Mesenteric fat pad (tissue), 1 donor: ENCODE measurements around the gene FUZ. TPM values are rescaled to one million over a fixed set of nuclear protein-coding genes. Genes with fewer than 3 reads are reported as not detected.

Experiments
- DNase-seq: peaks from one replicate; pipeline ENCODE4 v3.0.0-alpha.2; 2020; ENCODE audit warnings: low spot score
- total RNA-seq: library from RNA; stranded (reverse); fragmentation: NEBNext Ultra II Directional; extraction: Animal tissue kit (Norgen Biotek cat#: 25700); gene quantifications from one replicate; pipeline ENCODE4 v1.2.1, GENCODE V29; 2021
- donor health status: DM: yes; HTN: yes; CAD: no.

The FUZ gene
- total RNA-seq, 1 donor from 2014 or later = 12.7 TPM

GRCh38 chr19:49786376-49786820 is 26.7 kb downstream of the FUZ start:
- no peak for DNase-seq

GRCh38 chr19:49782515-49782914 is 30.6 kb downstream of the FUZ start:
- DNase-seq = no peak

- DNase-seq = no peak
These were observed 31.7 kb downstream of the FUZ start for GRCh38 chr19:49781394-49781793.

GRCh38 chr19:49780861-49781260 is 32.2 kb downstream of the FUZ start:
- no peak for DNase-seq

- DNase-seq = no peak
These were observed 33.1 kb downstream of the FUZ start for GRCh38 chr19:49779731-49780555.

- no peak for DNase-seq
These were observed 36.7 kb downstream of the FUZ start for GRCh38 chr19:49776371-49776764.

GRCh38 chr19:49775742-49776370 is 37.2 kb downstream of the FUZ start:
- DNase-seq = no peak

- no peak for DNase-seq
These were observed 38.1 kb downstream of the FUZ start for GRCh38 chr19:49774969-49775368.

- DNase-seq = no peak
These were observed 39.3 kb downstream of the FUZ start for GRCh38 chr19:49773663-49774350.

GRCh38 chr19:49772850-49773432 is 40.2 kb downstream of the FUZ start:
- DNase-seq = no peak

GRCh38 chr19:49771674-49772139 is 41.4 kb downstream of the FUZ start:
- DNase-seq = no peak

- no peak for DNase-seq
These were observed 42.6 kb downstream of the FUZ start for GRCh38 chr19:49770529-49770928.

GRCh38 chr19:49767967-49768581 is 45.0 kb downstream of the FUZ start:
- no peak for DNase-seq

GRCh38 chr19:49767381-49767780 is 45.7 kb downstream of the FUZ start:
- no peak for DNase-seq

GRCh38 chr19:49766930-49767299 is 46.2 kb downstream of the FUZ start, which contains the start of gene AP2A1:
Gene AP2A1, plus strand, starts transcription at chr19:49767001. Its CDS starts 133 bp downstream, at chr19:49767134.
- no peak for DNase-seq

- peak; percentile 100 for DNase-seq
These were observed 46.8 kb downstream of the FUZ start for GRCh38 chr19:49766007-49766929.

- DNase-seq = no peak
These were observed 48.8 kb downstream of the FUZ start for GRCh38 chr19:49764341-49764740.

GRCh38 chr19:49763230-49763629 is 49.9 kb downstream of the FUZ start, which contains the start of gene TSKS:
Gene TSKS, minus strand, starts transcription at chr19:49763306. Its CDS starts 59 bp downstream, at chr19:49763247.
- DNase-seq = no peak

- DNase-seq = no peak
These were observed 51.3 kb downstream of the FUZ start for GRCh38 chr19:49761625-49762311.
